Measurements from ENCODE around the gene DHRS11.
"Not testable (repeated sequence)": the region's sequence is repeated elsewhere in the genome, so short reads cannot be mapped to it uniquely, and the experiment has no call there.

Gene DHRS11

GRCh38 chr17:36593656-36594316 lies 2.1 kb downstream of the DHRS11 start:
- DNase-seq (ENCODE audit: low read depth), result no peak

GRCh38 chr17:36594626-36595401 lies 3.1 kb downstream of the DHRS11 start:
- DNase-seq (ENCODE audit: low read depth), result no peak

GRCh38 chr17:36597226-36597625 lies 5.5 kb downstream of the DHRS11 start:
- DNase-seq (ENCODE audit: low read depth), result no peak

- no peak for DNase-seq (ENCODE audit: low read depth)
Measured at GRCh38 chr17:36597866-36598777, 6.4 kb downstream of the DHRS11 start.

GRCh38 chr17:36598951-36599401 lies 7.3 kb downstream of the DHRS11 start:
- DNase-seq (ENCODE audit: low read depth), result no peak

GRCh38 chr17:36599546-36600250 lies 8.0 kb downstream of the DHRS11 start:
- DNase-seq (ENCODE audit: low read depth), result no peak

GRCh38 chr17:36600465-36600864 lies 8.8 kb downstream of the DHRS11 start:
- DNase-seq (ENCODE audit: low read depth), result no peak

- DNase-seq (ENCODE audit: low read depth), result no peak
Measured at GRCh38 chr17:36600936-36601302, 9.2 kb downstream of the DHRS11 start.

- DNase-seq (ENCODE audit: low read depth), result peak; percentile 86
Measured at GRCh38 chr17:36601303-36602029, 9.8 kb downstream of the DHRS11 start, which contains the start of gene MRM1. Gene MRM1, plus strand, starts transcription at chr17:36601583. Its CDS starts 228 bp downstream, at chr17:36601811.

GRCh38 chr17:36602030-36602748 lies 10.5 kb downstream of the DHRS11 start:
- DNase-seq (ENCODE audit: low read depth), result no peak

- peak; percentile 52 for DNase-seq (ENCODE audit: low read depth)
Measured at GRCh38 chr17:36602924-36603384, 11.3 kb downstream of the DHRS11 start.

GRCh38 chr17:36605028-36605427 lies 13.3 kb downstream of the DHRS11 start:
- not testable (repeated sequence) for DNase-seq (ENCODE audit: low read depth)

GRCh38 chr17:36608280-36608679 lies 16.6 kb downstream of the DHRS11 start:
- DNase-seq (ENCODE audit: low read depth), result no peak

GRCh38 chr17:36608794-36609497 lies 17.3 kb downstream of the DHRS11 start:
- no peak for DNase-seq (ENCODE audit: low read depth)

- no peak for DNase-seq (ENCODE audit: low read depth)
Measured at GRCh38 chr17:36609498-36609862, 17.8 kb downstream of the DHRS11 start.

- DNase-seq (ENCODE audit: low read depth), result no peak
Measured at GRCh38 chr17:36610474-36610873, 18.8 kb downstream of the DHRS11 start.

GRCh38 chr17:36611345-36612072 lies 19.8 kb downstream of the DHRS11 start:
- DNase-seq (ENCODE audit: low read depth), result no peak

- DNase-seq (ENCODE audit: low read depth), result no peak
Measured at GRCh38 chr17:36612323-36612722, 20.6 kb downstream of the DHRS11 start.

GRCh38 chr17:36613155-36613554 lies 21.5 kb downstream of the DHRS11 start:
- DNase-seq (ENCODE audit: low read depth), result no peak

All from activated T-cell treated with anti-CD3 and anti-CD28 coated beads for 1 hour (primary cell).